ENCODE data around the gene MSL1.

MSL1 gene

GRCh38 chr17:40151414-40151963 is 29.7 kb downstream of the MSL1 start:
- TF ChIP-seq, protein P1, sequence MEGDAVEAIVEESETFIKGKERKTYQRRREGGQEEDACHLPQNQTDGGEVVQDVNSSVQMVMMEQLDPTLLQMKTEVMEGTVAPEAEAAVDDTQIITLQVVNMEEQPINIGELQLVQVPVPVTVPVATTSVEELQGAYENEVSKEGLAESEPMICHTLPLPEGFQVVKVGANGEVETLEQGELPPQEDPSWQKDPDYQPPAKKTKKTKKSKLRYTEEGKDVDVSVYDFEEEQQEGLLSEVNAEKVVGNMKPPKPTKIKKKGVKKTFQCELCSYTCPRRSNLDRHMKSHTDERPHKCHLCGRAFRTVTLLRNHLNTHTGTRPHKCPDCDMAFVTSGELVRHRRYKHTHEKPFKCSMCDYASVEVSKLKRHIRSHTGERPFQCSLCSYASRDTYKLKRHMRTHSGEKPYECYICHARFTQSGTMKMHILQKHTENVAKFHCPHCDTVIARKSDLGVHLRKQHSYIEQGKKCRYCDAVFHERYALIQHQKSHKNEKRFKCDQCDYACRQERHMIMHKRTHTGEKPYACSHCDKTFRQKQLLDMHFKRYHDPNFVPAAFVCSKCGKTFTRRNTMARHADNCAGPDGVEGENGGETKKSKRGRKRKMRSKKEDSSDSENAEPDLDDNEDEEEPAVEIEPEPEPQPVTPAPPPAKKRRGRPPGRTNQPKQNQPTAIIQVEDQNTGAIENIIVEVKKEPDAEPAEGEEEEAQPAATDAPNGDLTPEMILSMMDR (IDR thresholded peaks at IDR 0.05; ENCODE audit: extremely low read depth, insufficient read depth, missing control alignments) = no peak
- in situ Hi-C loops (cut with MboI; ENCODE audit: low pct_unique_long_range_greater_than_20kb, low sequenced_read_pairs, unreplicated experiment) = no loop called here
- DNase-seq (ENCODE audit: low spot score) = no peak

- in situ Hi-C loops (cut with MboI; ENCODE audit: low pct_unique_long_range_greater_than_20kb, low sequenced_read_pairs, unreplicated experiment) = no loop called here
- no peak for DNase-seq (ENCODE audit: low spot score)
- TF ChIP-seq, protein P1 (IDR thresholded peaks at IDR 0.05; ENCODE audit: extremely low read depth, insufficient read depth, missing control alignments) = no peak
Measured at GRCh38 chr17:40153603-40154236, 31.9 kb downstream of the MSL1 start.

- in situ Hi-C loops (cut with MboI; ENCODE audit: low pct_unique_long_range_greater_than_20kb, low sequenced_read_pairs, unreplicated experiment) = no loop called here
- DNase-seq (ENCODE audit: low spot score) = no peak
- TF ChIP-seq, protein P1 (IDR thresholded peaks at IDR 0.05; ENCODE audit: extremely low read depth, insufficient read depth, missing control alignments) = no peak
Measured at GRCh38 chr17:40157973-40158372, 36.2 kb downstream of the MSL1 start.

DNA sequence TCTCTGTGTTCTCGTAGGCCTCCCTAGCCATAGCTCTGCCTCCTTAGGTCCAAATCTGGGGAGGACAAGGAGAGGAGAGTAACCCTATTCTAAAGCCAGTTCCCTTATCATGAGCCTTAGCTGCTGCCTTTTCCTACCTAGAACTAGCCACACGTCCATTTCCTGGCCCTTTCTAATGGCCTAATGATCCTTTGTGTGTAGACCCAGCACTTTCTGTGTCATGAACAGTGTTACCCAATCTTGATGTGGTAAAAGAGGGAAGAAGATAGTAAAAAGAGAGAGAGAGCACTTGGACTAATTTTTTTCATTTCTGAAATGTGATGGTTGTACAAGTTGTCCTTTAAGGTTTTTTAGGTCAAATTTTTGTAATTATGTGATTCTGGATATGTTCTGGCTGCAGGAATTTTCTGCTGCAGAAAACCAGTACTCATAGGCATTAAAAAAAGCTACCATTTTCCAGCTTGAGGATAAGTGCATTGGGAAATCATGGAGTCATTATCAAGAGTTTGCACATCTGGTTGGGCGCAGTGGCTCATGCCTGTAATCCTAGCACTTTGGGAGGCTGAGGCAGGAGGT is 36.8 kb downstream of the MSL1 start:
- no peak for DNase-seq (ENCODE audit: low spot score)
- TF ChIP-seq, protein P1 (IDR thresholded peaks at IDR 0.05; ENCODE audit: extremely low read depth, insufficient read depth, missing control alignments) = no peak
- in situ Hi-C loops (cut with MboI; ENCODE audit: low pct_unique_long_range_greater_than_20kb, low sequenced_read_pairs, unreplicated experiment) = no loop called here

DNA sequence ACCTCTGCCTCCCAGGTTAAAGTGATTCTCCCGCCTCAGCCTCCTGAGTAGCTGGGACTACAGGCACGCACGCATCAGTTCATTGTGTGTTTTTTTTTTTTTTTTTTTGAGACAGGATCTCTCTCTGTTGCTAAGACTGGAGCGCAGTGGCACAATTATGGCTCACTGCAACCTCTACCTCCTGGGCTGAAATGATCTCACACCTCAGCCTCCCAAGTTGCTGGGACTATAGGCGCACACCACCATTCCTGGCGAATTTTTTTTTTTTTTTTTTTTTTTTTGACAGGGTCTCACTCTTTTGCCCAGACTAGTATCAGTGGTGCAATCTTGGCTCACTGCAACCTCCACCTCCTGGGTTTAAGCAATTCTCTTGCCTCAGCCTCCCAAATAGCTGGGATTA is 37.7 kb downstream of the MSL1 start:
- TF ChIP-seq, protein P1 (IDR thresholded peaks at IDR 0.05; ENCODE audit: extremely low read depth, insufficient read depth, missing control alignments) = no peak
- in situ Hi-C loops (cut with MboI; ENCODE audit: low pct_unique_long_range_greater_than_20kb, low sequenced_read_pairs, unreplicated experiment) = no loop called here
- no peak for DNase-seq (ENCODE audit: low spot score)

DNA sequence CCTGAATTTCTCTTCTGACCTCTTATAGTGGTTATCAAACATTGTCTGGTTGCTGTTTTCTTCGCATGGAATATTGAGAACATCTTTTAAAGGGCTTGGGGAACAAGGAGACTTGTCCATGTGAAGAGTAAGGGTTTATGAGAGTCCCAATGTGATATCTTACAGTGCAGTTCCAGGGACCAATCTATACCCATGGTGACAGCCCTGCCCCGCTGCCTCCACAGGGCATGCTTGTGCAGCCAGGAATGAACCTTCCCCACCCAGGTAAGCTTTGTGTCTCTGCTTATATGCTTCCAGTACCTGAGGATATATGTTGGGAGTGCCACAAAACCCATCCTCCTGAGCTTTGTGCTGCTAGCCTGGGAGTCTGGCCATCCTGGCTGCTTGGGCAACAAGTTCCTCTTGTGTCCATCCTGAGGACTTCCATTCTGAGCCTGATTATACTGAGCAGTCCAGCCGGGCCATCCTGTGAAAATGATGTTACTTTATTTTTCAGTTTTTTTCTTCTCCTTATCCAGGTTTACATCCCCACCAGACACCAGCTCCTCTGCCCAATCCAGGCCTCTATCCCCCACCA is 46.0 kb downstream of the MSL1 start:
- DNase-seq (ENCODE audit: low spot score) = no peak
- in situ Hi-C loops (cut with MboI; ENCODE audit: low pct_unique_long_range_greater_than_20kb, low sequenced_read_pairs, unreplicated experiment) = no loop called here
- TF ChIP-seq, protein P1 (IDR thresholded peaks at IDR 0.05; ENCODE audit: extremely low read depth, insufficient read depth, missing control alignments) = no peak
